ENCODE results near the gene KRT86.
"Not testable (repeated sequence)": the region's sequence is repeated elsewhere in the genome, so short reads cannot be mapped to it uniquely, and the experiment has no call there.

KRT86 gene

DNA sequence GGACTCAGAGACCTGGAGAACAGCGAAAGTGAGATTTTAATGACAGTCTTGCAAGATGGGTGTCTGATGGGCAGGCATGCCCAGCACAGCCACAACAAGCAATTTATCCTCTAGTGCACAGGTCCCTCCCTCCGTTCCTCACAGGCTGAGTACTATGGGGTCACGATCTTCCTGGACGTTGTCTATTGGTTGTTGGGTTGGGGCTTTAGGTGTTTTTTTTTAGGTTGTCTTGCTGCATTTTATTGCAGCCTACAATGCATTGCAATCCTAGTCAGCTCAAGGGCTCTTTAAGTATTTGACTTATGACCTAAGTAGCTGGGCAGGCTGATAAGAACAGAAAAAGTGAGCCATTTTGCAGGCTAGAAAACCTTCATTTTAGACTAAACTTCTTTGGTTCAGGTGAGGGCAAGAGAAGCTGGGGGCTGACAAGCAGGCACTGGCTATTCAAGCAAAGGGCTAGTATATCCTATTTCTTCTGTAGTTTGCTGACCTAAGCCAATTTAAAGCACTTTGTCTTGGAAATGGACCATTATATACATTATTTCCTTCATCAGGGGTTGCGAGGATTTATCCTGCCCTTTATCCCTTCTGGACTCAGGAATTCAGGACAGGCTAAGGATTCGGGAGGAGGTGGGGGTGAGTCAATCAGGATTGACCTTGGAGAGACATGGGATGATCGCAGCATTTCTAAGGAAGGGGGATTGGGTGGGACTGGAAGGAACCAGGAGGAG, 35.4 kb upstream of the KRT86 start:
- no peak for DNase-seq

DNA sequence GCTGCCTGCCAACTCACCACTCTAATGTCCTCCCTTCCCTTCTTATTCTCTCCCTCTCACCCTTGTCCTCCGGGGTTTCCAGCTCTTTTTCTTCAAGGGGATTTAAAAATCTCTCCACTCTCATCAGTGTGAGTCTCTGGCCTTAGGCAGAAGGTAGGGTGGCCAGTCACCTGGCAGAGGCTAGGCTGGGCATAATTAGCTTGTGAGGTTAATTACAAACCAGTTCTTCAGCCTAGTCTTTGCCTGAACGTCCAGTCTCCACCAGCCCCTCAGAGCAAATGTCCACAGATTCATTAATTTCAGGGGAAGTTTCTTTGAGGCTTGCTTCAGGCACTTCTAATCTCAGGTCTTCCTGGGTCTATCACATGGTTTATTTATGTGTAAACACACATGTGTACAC, 34.7 kb upstream of the KRT86 start:
- no peak for DNase-seq

DNA sequence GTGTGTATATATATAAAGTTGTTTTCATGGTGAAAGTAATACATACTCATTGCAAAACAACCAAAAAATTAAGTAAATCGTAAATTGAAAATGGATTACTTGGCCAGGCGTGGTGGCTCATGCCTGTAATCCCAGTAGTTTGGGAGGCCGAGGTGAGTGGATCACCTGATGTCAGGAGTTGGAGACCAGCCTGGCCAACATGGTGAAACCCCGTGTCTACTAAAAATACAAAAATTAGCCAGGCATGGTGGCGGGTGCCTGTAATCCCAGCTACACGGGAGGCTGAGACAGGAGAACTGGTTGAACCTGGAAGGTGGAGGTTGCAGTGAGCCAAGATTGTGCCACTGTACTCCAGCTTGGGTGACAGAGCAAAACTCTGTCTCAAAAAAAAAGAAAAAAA, 34.2 kb upstream of the KRT86 start:
- DNase-seq, result not testable (repeated sequence)

DNA sequence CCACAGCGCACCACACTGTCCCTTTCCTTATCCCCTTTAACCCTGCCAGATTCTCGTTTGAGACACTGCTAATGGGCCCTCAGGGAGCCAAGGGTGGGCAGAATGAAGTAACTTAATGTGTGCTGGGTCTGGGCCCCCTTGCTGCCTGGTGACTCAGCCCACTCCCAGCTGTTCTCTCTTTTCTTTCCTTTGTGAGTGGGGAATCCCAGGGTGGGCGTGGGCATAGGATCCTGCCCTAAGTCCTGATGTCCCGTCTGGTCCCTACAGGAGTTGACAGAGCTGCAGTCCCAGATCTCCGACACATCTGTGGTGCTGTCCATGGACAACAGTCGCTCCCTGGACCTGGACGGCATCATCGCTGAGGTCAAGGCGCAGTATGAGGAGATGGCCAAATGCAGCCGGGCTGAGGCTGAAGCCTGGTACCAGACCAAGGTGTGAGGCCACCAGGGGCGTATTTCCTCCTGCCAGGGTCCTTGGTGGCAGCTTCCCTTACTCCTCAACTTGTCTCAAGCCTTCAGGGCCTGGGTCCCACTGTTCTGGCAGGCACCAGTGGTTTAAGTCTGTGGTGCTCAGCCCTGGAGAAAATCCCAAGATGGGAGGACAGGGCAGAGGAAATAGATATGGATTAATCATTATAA, 33.1 kb upstream of the KRT86 start:
- no peak for DNase-seq

DNA sequence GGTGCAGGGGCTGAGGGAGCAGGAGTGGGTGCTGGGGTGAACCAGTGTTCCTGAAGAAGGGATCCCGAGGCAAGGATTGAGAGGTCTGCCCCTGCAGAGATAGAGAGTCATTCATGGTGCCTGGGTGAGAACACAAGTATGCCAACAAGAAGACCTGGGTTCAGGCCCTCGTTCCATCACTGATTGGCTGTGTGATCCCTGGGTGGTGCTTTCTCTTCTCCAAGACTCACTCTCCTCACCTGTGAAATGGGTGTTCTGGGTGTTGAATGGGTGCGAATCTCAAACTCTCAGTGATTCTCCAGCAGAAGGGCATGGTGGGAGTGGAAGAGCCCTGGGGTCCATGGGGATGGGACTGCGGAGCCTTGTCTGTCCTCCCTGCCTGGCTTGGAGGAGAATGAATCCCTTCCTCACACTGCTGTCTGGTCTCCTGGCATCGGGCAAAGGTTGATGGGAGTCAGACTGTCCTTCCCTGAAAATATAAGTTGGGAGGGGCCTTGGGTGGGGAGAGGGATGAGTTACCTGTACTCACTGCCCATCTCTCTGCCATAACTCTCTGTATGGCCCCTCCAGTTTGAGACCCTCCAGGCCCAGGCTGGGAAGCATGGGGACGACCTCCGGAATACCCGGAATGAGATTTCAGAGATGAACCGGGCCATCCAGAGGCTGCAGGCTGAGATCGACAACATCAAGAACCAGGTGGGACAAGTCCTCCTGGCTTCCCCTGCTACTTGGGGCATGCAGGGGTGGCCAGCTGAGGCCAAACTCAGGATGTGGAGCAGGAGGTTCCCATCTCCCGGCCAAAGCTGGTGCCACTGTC, 31.8 kb upstream of the KRT86 start:
- DNase-seq, result no peak

DNA sequence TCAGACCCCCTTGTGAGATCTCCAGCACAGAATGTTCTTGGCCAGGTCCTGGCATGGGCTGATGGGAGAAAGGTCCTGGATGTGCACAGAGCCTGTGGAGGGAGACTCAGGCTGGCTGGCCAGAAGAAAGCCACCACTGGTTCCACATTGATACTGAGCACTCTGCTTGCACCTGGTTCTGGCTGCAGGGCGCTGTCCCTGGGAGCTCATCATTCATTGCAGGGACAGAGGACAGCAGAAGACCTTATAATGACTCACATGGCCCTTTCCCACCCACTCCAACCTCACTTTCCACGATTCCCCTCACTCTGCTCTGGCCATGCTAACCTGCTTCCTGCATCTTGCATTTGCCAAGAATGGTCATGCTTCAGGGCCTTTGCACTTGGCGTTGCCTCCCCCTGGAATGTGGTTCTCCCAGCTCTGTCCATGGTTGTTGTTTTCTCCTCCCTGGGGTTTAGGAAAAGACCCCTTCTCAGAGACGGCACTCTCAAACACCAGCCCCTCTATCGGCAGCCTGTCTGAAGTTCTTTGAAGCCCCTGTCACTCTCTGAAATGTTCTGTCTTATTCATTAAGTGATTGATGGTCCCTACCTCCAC, 31.1 kb upstream of the KRT86 start:
- no peak for DNase-seq

DNA sequence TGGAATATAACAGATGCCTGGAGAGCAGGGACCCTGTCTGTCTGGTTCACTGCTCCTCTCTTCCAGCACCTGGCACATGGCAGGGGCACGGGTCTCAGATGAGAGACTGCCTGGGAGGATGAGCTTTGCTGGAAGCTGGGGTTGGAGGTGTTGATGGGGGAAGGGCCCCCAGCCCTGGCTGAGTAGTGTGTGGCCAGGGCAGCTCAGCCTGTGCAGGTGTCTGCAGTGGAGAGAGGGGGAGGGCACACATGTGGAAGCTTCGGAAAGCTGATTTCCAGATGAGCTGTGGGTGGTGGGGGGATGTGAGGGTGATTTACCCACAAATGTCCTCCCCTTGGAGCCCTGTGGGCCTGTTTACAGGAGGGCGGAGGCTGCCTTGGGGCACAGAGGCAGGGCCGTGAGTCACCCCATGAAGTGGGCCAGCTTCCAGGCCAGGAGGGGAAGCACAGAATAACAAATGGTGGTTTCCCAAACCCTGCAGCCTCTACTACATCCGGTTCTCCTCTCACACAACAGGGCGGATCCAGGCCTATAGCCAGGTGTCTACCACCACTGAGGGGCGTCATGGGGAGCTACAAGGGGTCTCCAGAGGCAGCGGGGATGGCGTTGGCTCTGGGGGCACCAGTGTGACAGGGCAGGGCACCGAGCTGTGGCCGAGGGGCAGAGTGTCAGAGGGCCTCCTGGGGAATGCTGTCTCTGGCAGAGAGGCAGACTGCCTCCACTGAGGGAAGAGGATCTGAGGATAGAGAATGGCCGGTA, 30.4 kb upstream of the KRT86 start:
- peak; percentile 48 for DNase-seq

DNA sequence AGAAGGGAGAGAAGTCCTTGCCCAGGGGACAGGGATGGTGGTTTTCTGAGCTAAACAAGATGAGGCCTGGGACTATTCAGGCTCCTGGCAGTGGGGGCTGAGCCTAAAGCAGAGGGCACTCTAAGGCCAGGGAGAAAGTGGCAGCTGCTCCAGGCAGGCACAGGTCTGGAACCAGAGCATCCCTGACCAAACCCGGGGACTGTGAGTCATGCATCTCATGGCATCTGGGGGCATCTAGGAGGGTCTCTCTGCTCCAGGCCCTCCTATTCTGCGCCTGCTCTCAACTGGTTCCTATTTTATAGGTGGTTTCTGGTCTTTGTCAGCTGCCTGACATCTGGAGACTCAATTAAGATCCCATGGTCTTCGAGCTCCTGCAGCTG, 29.8 kb upstream of the KRT86 start:
- DNase-seq, result no peak

DNA sequence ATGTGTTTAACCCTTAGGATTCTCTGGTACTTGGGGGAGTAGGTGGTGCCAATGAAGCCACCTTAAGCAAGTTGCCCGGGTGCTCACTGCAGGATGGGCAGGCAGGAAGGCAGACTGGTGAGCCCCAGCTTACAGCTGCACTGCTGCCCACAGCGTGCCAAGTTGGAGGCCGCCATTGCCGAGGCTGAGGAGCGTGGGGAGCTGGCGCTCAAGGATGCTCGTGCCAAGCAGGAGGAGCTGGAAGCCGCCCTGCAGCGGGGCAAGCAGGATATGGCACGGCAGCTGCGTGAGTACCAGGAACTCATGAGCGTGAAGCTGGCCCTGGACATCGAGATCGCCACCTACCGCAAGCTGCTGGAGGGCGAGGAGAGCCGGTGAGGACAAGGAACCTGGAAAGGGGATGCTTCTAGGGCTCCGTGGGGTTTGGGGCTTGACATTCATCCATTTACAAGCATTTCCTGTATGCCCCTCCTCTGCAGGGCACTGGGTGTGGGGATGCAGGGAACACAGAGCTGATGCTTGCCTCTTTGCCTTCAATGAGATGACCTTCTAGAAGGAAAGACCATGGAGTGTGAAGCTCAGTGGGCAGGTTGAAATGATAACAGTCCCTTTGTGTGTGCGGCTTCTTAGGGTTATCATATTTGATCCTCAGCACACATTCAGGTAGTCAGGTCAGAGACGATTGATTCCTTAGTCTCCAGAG, 29.0 kb upstream of the KRT86 start:
- no peak for DNase-seq

DNA sequence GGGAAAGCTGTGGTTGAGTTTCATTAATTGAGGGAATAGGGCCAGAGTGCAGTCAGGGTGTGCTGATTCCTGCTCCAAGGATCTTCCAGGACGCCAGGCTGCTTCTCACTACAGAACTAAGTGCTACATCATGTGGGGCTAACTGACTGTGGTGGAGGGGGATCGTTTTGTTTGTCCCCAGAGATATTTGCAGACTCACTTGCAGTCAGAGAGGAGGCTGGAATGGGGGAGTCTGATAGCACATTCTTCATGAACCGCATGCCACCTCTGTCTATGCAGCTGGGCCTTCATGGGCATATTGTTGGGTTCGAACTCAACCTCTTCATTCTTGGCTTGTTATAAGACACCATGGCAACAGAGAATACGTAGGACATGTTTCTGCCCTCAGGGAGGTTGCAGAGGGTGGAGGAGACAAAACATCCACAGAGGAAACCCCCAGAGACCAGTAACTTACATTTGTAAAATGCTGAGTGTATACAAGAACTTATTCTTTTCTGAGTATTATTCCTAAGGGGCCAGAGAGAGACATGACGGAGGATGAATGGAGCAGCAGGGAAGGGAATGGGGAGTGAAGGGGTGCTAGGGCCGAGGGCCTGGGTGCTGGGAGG, 28.4 kb upstream of the KRT86 start:
- no peak for DNase-seq

DNA sequence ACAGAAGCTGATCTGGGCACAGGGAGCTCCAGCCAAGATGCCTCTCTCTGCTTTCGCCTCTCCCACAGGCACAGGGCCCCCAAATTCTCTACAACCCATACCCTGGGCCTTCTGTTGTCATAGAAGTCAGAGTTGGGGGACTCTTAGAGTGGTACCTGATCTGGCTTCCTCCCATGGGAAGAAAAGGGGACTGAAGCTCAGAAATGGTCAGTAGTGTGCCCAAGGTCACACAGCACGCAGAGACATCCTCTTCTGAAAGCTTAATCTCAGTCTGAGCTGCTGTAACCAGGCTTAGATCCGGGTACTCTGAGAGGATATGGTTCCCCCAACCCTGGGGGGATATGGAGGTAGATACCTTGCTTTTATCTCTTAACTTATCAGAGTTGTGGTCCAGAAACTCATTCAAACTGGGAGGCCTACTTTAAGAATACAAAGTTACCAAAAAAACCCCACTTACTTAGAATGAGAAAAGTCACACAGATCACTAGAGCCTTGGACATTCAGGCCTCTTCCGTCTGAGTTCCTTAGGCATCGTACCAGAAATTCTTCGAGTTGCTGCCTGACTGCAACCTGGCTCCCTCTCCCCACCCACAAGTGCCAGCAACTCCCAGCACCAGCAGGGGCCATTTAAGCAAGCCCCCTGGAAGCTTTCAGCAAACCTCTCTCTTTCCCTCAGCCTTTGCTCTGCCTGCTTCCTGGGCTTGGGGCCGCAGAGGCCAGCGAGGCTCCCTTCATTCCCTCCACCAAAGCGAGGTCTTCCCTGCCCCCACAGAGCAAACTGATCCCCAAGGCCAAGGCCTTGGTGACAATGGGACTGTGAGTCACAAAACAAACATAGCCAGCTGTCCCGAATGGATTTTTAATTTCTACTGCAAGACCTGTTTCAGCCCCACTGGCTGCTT, 27.5 kb upstream of the KRT86 start:
- DNase-seq, result no peak

DNA sequence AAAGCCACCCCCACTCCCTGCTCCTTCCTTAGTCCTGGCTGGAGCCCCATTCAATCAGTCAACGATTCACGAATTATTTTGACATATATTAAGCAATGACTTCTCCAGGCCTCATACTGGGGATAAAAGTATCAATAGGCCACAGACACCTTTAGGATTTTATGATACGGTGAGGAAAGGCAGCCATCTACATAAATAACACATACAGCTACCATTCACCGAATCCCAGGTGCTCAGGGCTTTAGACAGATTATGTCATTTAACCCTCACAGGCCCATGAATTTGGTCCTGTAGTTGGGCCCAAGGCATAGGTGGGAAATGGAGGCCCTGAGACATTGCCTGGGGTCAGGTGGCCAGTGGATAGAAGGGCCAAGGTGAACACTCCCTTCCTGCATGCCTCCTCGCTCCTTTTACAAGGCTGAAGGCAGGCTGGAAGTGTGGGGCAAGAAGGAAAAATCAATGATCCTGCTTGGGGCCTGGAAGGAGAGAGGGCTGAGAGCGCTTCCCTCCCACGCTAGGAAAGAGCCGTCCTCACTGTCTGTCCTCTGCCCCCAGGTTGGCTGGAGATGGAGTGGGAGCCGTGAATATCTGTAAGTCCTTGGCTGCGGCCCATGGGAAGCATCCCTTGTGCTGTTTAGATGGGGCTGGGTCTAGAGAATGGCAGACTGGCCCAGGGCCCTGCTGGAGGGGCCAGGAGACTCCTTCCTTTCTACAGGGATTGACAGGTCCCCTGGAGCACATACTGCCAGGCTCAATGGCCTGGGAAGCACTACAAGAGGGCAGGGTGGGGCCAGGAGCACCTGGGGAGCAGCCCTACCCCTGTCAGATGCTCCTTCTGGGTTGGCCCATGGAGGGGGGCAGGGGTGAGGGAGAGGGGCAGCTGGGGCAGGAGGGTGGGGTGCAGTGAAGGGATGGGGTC, 26.6 kb upstream of the KRT86 start:
- DNase-seq, result no peak

DNA sequence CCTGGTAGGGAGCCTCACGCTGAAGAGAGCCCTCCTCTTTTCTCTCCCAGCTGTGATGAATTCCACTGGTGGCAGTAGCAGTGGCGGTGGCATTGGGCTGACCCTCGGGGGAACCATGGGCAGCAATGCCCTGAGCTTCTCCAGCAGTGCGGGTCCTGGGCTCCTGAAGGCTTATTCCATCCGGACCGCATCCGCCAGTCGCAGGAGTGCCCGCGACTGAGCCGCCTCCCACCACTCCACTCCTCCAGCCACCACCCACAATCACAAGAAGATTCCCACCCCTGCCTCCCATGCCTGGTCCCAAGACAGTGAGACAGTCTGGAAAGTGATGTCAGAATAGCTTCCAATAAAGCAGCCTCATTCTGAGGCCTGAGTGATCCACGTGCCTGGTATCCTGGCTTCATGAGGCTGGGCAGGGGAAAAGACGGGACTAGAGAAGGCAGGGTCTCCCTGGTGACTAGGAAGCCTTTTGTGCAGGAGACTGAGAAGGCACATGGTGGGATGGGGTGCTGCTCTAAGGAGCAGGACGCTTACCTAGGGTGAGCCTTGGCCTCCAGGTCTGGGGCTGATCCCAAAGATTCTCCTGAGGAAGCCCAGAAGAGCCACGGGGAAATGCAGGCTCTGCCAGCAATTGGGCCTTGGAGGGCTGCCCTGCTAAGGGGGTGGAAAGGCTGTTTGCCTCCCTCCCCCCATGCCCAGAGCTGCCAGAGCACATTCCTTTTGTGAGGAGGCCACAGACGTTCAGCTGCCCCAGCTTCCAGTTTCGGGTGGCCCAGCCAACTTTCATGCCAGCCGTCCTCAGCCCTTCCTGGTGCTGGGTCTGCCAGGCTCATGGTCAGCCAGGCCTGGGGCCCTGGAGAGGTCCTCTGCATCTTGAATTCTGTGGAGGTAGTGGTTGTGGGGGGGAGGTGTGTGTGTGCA, 25.6 kb upstream of the KRT86 start:
- DNase-seq, result no peak

DNA sequence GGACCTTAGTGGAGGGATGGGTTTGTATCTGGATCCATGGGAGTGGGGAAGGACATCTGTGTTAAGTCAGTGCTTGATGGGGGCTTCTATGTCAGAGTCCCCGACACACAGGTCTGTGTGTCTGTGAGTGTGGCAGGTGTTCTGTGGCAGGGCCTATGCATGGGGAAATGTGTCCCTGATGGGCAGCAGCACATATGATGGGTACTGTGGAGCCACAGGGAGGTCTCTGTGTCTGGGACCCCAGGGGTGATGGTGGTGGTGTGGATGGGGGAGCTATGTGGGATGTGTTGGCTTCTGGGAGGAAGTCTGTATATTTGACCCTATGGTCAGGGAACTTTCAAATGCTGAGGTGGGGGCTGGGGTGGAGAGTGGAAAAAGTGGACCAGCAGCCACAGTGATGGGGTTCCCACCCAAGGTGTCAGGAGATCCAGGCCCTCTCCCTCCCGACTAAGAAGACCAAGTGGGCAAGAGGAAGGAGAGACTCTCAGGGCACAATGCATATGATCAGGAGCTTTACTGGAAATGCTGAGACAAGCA, 24.9 kb upstream of the KRT86 start:
- DNase-seq, result no peak

DNA sequence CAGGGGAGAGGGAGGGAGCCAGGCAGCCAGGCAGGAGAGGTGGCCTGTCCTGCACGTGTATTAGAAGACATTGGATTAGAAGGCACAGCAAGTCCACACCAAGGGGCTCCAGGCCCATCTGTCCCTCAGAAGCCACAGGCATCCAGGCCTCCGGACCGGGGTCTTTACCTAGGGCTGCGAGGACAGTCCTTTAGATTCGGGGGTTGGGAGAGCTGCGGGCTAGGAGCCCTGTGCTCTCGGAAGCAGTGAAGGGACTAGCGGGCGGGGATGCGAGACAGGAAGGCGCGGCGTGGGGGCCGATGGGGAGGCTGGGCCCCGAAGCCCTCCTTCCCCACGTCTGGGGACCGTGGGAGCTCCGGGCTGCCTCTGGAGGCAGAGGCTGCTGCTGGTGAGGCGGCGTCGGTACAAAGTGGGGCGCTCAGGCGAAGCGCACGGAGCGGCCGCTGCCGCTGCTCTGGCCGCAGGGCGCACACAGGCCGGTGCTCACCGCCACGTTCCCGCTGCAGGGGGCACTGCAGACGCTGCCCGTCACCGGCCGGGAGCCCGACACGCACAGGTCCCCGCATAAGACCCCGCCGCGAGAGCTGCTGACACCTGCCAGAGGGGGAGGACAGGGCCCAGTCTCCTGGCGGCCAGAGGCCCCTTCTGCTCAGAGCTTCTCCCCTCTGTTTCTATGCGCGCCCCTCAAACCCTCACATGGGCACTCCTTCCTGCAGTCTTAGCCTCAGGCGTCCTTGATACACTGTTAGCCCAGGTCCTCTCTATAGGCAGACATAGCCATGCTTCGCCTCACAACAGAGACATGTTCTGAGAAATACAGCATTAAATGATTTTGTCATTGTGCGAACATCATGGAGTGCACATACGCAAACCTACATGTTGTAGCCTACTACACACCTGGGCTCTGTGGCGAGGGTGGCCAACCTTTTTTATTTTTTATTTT, 24.1 kb upstream of the KRT86 start:
- no peak for DNase-seq

DNA sequence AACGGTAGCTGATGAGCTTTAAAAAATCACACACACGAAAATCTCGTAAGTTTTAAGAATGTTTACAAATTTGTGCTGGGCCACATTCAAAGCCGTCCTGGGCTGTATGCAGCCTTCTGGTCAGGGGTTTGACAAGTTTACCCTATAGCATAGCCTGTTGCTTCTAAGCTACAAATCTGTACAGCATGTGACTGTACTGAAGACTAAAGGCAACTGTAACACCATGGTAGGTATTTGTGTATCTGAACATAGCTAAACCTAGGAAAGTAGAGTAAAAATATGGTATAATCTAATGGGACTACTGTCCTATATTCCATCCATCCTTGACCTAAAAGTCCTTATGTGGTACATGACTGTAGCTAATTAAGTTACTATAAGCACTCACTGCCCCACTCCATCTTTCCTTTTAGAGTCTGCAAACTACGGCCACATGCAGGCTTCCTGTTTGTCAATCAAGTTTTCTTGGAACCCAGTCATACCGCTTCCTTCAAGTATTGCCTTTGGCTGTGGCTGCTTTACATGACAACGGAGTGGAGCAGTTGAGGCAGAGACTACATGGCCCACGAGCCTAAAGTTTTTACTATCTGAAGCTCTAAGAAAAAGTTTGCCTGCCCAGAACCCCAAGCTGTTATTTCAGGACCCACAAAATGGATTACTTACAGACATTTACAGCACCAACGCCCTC, 22.9 kb upstream of the KRT86 start:
- DNase-seq, result no peak
